HG02610 (cell line): ENCODE measurements around the gene CTRB2.
"Not testable (repeated sequence)": the region's sequence is repeated elsewhere in the genome, so short reads cannot be mapped to it uniquely, and the experiment has no call there.

Source experiments
- ATAC-seq: cut with Tn5 transposase; IDR thresholded peaks from one replicate; pipeline ENCODE4 v1.9.1; 2021; ENCODE audit warnings: mild to moderate bottlenecking, moderate library complexity; ENCODE audit not compliant: unreplicated experiment

CTRB2 gene

GRCh38 chr16:75207831-75208230 is 870 bp upstream of the CTRB2 start:
- ATAC-seq: no peak

GRCh38 chr16:75205961-75206748 is 806 bp downstream of the CTRB2 start:
- not testable (repeated sequence) for ATAC-seq

GRCh38 chr16:75205438-75205837 is 1.5 kb downstream of the CTRB2 start:
- ATAC-seq: not testable (repeated sequence)

GRCh38 chr16:75204905-75205304 is 2.1 kb downstream of the CTRB2 start:
- not testable (repeated sequence) for ATAC-seq

GRCh38 chr16:75204410-75204758 is 2.6 kb downstream of the CTRB2 start:
- ATAC-seq: no peak

GRCh38 chr16:75203667-75204409 is 3.1 kb downstream of the CTRB2 start:
- ATAC-seq: no peak

GRCh38 chr16:75203096-75203495 is 3.9 kb downstream of the CTRB2 start:
- ATAC-seq: no peak

- no peak for ATAC-seq
Observed at GRCh38 chr16:75202069-75202590, 4.8 kb downstream of the CTRB2 start.

- no peak for ATAC-seq
Observed at GRCh38 chr16:75198135-75198600, 8.8 kb downstream of the CTRB2 start.

- ATAC-seq: no peak
Observed at GRCh38 chr16:75197522-75198134, 9.3 kb downstream of the CTRB2 start.

GRCh38 chr16:75196836-75197235 is 10.1 kb downstream of the CTRB2 start:
- ATAC-seq: no peak

GRCh38 chr16:75195811-75196790 is 10.9 kb downstream of the CTRB2 start:
- no peak for ATAC-seq

GRCh38 chr16:75193730-75194444 is 13.1 kb downstream of the CTRB2 start:
- no peak for ATAC-seq

- ATAC-seq: no peak
Observed at GRCh38 chr16:75193265-75193650, 13.7 kb downstream of the CTRB2 start.

- ATAC-seq: no peak
Observed at GRCh38 chr16:75192606-75193264, 14.2 kb downstream of the CTRB2 start.

GRCh38 chr16:75189638-75190245 is 17.2 kb downstream of the CTRB2 start:
- ATAC-seq: no peak

GRCh38 chr16:75188832-75189477 is 18.0 kb downstream of the CTRB2 start:
- no peak for ATAC-seq

GRCh38 chr16:75181630-75182029 is 25.3 kb downstream of the CTRB2 start:
- no peak for ATAC-seq
